ENCODE data around the gene ABCC2. TPM values are rescaled to one million over a fixed set of nuclear protein-coding genes. Genes with fewer than 3 reads are reported as not detected.
A peak's percentile ranks its signal among the peaks of the same experiment; 100 is the strongest.

The ABCC2 gene
- total RNA-seq, 1 donor from 2014 or later: 11.0 TPM

DNA sequence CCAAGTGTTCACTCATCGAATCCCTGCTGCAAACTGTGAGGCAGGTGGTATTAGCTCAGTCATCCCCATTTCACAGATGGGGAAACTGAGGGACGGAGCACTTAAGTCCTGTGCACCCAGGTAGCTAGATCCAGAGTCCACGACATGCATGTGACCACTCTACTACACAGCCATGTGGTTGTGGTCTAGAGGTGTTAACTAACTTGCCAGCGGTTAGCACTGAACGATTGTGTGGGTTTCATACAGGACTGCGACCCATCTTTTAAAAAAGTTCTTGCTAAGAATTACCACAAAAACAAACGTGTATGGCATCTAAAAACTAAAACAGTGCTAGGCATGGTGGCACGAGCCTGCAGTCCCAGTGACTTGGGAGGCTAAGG, 16.1 kb upstream of the ABCC2 start:
- H3K4me1 Mint-ChIP-seq (ENCODE audit: unreplicated experiment): no peaks in the 10 kb centered on the region
- peaks cover 8% of the 10 kb centered on the region for H3K36me3 Mint-ChIP-seq
- no peaks in the 10 kb centered on the region for H3K27me3 Mint-ChIP-seq
- no peak overlapping the region for H3K4me3 Mint-ChIP-seq
- H3K9me3 Mint-ChIP-seq: no peaks in the 10 kb centered on the region
- TF ChIP-seq, protein P1, sequence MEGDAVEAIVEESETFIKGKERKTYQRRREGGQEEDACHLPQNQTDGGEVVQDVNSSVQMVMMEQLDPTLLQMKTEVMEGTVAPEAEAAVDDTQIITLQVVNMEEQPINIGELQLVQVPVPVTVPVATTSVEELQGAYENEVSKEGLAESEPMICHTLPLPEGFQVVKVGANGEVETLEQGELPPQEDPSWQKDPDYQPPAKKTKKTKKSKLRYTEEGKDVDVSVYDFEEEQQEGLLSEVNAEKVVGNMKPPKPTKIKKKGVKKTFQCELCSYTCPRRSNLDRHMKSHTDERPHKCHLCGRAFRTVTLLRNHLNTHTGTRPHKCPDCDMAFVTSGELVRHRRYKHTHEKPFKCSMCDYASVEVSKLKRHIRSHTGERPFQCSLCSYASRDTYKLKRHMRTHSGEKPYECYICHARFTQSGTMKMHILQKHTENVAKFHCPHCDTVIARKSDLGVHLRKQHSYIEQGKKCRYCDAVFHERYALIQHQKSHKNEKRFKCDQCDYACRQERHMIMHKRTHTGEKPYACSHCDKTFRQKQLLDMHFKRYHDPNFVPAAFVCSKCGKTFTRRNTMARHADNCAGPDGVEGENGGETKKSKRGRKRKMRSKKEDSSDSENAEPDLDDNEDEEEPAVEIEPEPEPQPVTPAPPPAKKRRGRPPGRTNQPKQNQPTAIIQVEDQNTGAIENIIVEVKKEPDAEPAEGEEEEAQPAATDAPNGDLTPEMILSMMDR (conservative IDR thresholded peaks at IDR 0.05): no peak
- DNase-seq (ENCODE audit: extremely low spot score, unreplicated experiment): no peak
- no peak overlapping the region for H3K27ac Mint-ChIP-seq

DNA sequence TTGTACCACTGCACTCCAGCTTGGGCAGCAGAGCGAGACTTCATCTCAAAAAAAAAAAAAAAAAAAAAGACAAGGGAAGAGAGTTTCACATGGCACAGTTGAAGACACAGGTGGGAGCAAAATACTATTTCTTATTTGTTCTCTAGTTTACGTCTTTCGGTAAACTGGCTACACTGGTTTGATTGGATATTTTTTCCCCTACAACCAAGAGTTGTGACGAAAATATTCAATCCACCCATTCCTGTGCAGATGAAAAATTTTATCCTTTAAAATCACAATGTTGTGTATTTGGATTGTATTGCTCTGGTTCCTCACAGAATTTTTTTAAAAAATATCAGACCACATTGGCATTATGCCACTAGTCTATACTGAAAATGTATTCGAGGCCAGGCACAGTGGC, 14.5 kb upstream of the ABCC2 start:
- Mint-ChIP-seq H3K4me3 (no peak overlapping the region), H3K27ac (peak overlapping the region; percentile 85), H3K9me3 (no peaks in the 10 kb centered on the region), H3K4me1 (ENCODE audit: unreplicated experiment) (no peaks in the 10 kb centered on the region), H3K27me3 (no peaks in the 10 kb centered on the region), H3K36me3 (no peaks in the 10 kb centered on the region)
- no peak for DNase-seq (ENCODE audit: extremely low spot score, unreplicated experiment)
- TF ChIP-seq, protein P1 (conservative IDR thresholded peaks at IDR 0.05): no peak

DNA sequence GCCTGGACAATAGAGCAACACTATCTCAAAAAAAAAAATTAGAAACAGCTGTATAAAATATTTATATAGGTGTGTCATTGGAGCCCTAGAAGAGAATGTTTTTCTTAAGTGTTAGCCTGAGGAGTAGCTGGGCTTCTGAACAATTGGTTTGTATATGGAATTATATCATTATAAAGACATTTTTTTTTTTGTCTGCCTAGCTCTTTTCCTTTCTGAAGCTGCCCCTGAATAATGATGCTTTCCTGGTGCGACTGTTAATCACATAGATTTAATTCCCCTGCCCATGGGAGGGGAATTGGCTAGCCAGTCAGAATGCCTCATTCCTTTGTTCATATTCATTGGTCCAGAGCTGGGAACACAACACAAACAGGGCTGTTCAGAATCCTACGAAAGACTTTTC, 13.9 kb upstream of the ABCC2 start:
- no peaks in the 10 kb centered on the region for H3K36me3 Mint-ChIP-seq
- H3K9me3 Mint-ChIP-seq: no peaks in the 10 kb centered on the region
- no peak overlapping the region for H3K4me3 Mint-ChIP-seq
- TF ChIP-seq, protein P1 (conservative IDR thresholded peaks at IDR 0.05): no peak
- no peaks in the 10 kb centered on the region for H3K27me3 Mint-ChIP-seq
- peak overlapping the region; percentile 85 for H3K27ac Mint-ChIP-seq
- no peaks in the 10 kb centered on the region for H3K4me1 Mint-ChIP-seq (ENCODE audit: unreplicated experiment)
- no peak for DNase-seq (ENCODE audit: extremely low spot score, unreplicated experiment)

GRCh38 chr10:99769706-99770105, 12.7 kb upstream of the ABCC2 start:
- no peaks in the 10 kb centered on the region for H3K36me3 Mint-ChIP-seq
- no peak for DNase-seq (ENCODE audit: extremely low spot score, unreplicated experiment)
- H3K27me3 Mint-ChIP-seq: no peaks in the 10 kb centered on the region
- no peak overlapping the region for H3K27ac Mint-ChIP-seq
- TF ChIP-seq, protein P1 (conservative IDR thresholded peaks at IDR 0.05): no peak
- H3K4me3 Mint-ChIP-seq: no peak overlapping the region
- no peaks in the 10 kb centered on the region for H3K9me3 Mint-ChIP-seq
- no peaks in the 10 kb centered on the region for H3K4me1 Mint-ChIP-seq (ENCODE audit: unreplicated experiment)

- TF ChIP-seq, protein P1 (conservative IDR thresholded peaks at IDR 0.05): no peak
- Mint-ChIP-seq H3K27ac (no peak overlapping the region), H3K4me3 (no peak overlapping the region), H3K9me3 (no peaks in the 10 kb centered on the region), H3K36me3 (no peaks in the 10 kb centered on the region), H3K27me3 (no peaks in the 10 kb centered on the region), H3K4me1 (ENCODE audit: unreplicated experiment) (no peaks in the 10 kb centered on the region)
- no peak for DNase-seq (ENCODE audit: extremely low spot score, unreplicated experiment)
Observed at GRCh38 chr10:99770408-99771045, 11.9 kb upstream of the ABCC2 start.

GRCh38 chr10:99775850-99776249, 6.6 kb upstream of the ABCC2 start:
- TF ChIP-seq, protein P1 (conservative IDR thresholded peaks at IDR 0.05): no peak
- no peaks in the 10 kb centered on the region for H3K27me3 Mint-ChIP-seq
- peaks cover 20% of the 10 kb centered on the region for H3K4me1 Mint-ChIP-seq (ENCODE audit: unreplicated experiment)
- peak overlapping the region; percentile 19 for H3K27ac Mint-ChIP-seq
- DNase-seq (ENCODE audit: extremely low spot score, unreplicated experiment): no peak
- no peaks in the 10 kb centered on the region for H3K36me3 Mint-ChIP-seq
- peak overlapping the region; percentile 6 for H3K4me3 Mint-ChIP-seq
- H3K9me3 Mint-ChIP-seq: no peaks in the 10 kb centered on the region
